Esophagus muscularis mucosa (tissue), 4 donors: ENCODE measurements around the gene ANKRD2. TPM values are rescaled to one million over a fixed set of nuclear protein-coding genes. Genes with fewer than 3 reads are reported as not detected.

Experiments used
- DNase-seq: peaks from one replicate; pipeline ENCODE4 v3.0.0-alpha.2; 2017; ENCODE audit errors: extremely low spot score
- H3K27ac ChIP-seq, 4 donors: fragments of 200-600 bp; sonication (generic); replicated peaks in 1 of 4; 1 replicate in 3 of 4; 2 replicates in 1 of 4; pipeline ENCODE4 v1.5.1; 2016 to 2019; ENCODE audit warnings: mild to moderate bottlenecking in 1 of 4
- H3K27me3 ChIP-seq, 4 donors: fragments of 200-600 bp; sonication (generic); one replicate each; pipeline versions ENCODE4 v1.5.1 to v1.6.0; 2016 to 2019
- H3K36me3 ChIP-seq, 4 donors: fragments of 200-600 bp; sonication (generic); one replicate each; pipeline ENCODE4 v1.5.1; 2016 to 2019
- H3K4me1 ChIP-seq, 4 donors: fragments of 200-600 bp; sonication (generic); one replicate each; pipeline ENCODE4 v1.5.1; 2016 to 2019
- H3K4me3 ChIP-seq, 4 donors: fragments of 200-600 bp; sonication (generic); 1 replicate in 2 of 4; 2 replicates in 2 of 4; pipeline ENCODE4 v1.5.1; 2016 to 2019; ENCODE audit warnings: mild to moderate bottlenecking in 4 of 4, moderate library complexity in 1 of 4
- H3K9me3 ChIP-seq, 4 donors: fragments of 200-600 bp; sonication (generic); 1 replicate in 3 of 4; 2 replicates in 1 of 4; pipeline ENCODE4 v1.5.1; 2016 to 2019
- CTCF ChIP-seq, 3 experiments: fragments of 200-600 bp in 2 of 3; fragments of 450-650 bp in 1 of 3; sonication (generic) in 2 of 3; IDR thresholded peaks; one replicate each; pipeline ENCODE4 v1.5.1; 2017 to 2019; ENCODE audit warnings: antibody characterized with exemption in 3 of 3, mild to moderate bottlenecking in 2 of 3, moderate library complexity in 1 of 3
- EP300 ChIP-seq: sonication (generic); formaldehyde crosslinking; IDR thresholded peaks from one replicate; pipeline ENCODE4 v1.6.1; 2017; ENCODE audit warnings: antibody characterized with exemption
- POLR2A ChIP-seq: fragments of 450-650 bp; IDR thresholded peaks from one replicate; pipeline ENCODE4 v1.6.1; 2017; ENCODE audit warnings: antibody characterized with exemption, moderate library complexity, mild to moderate bottlenecking, low read depth
- POLR2AphosphoS5 ChIP-seq, 2 donors: sonication (generic); formaldehyde crosslinking; IDR thresholded peaks; one replicate each; pipeline ENCODE4 v1.6.1; 2017; ENCODE audit warnings: antibody characterized with exemption in 2 of 2
- WGBS: methylation state at CpG from one replicate; pipeline ENCODE4 v1.1.5; 2018; 5-methylcytosine and 5-hydroxymethylcytosine counted together
- intact Hi-C: fragments of 100-400 bp; cut with DNase I; formaldehyde crosslinking; loops from one replicate; pipeline ENCODE4 v1.15.1; 2023
- total RNA-seq, 4 donors: library from RNA; depleted of rRNA; stranded (reverse); fragments of >200 nt; gene quantifications; one replicate each; pipeline versions ENCODE4 v1.1.0 to v1.2.1, GENCODE V29; 2016

Gene ANKRD2
- total RNA-seq, 4 donors from 2014 or later, result 0.33 to 1.6 (median 1.2) TPM; not detected in 1

- DNase-seq, result no peak
- 89% methylated on average over 5 of the region's 5 CpGs for WGBS
- Histone ChIP-seq H3K4me3 (no peak overlapping the region), H3K36me3 (no peaks in the 10 kb centered on the region), H3K27ac (no peak overlapping the region), H3K27me3 (no peaks in the 10 kb centered on the region), H3K4me1 (peaks cover 12 to 18% (median 13%) of the 10 kb centered on the region in 4 donors), H3K9me3 (no peaks in the 10 kb centered on the region)
- TF ChIP-seq POLR2A (no peak), CTCF (IDR thresholded peaks at IDR 0.05) (no peak), EP300 (no peak), POLR2AphosphoS5 (IDR thresholded peaks at IDR 0.05) (no peak)
- intact Hi-C loops, result no loop called here
Observed at GRCh38 chr10:97629289-97629688, 56.7 kb downstream of the ANKRD2 start.

GRCh38 chr10:97631098-97631497 is 58.5 kb downstream of the ANKRD2 start:
- intact Hi-C loops, result no loop called here
- no peak overlapping the region for H3K27ac ChIP-seq
- no peak overlapping the region for H3K4me3 ChIP-seq
- no peak for DNase-seq
- no peaks in the 10 kb centered on the region for H3K27me3 ChIP-seq
- H3K9me3 ChIP-seq, result no peaks in the 10 kb centered on the region
- peaks cover 12 to 18% (median 13%) of the 10 kb centered on the region in 4 donors for H3K4me1 ChIP-seq
- TF ChIP-seq EP300 (no peak), CTCF (IDR thresholded peaks at IDR 0.05) (no peak), POLR2AphosphoS5 (IDR thresholded peaks at IDR 0.05) (no peak), POLR2A (no peak)
- H3K36me3 ChIP-seq, result no peaks in the 10 kb centered on the region

GRCh38 chr10:97632949-97633884 is 60.6 kb downstream of the ANKRD2 start, which contains the start of gene MORN4:
TSS of gene MORN4 (minus strand) at chr10:97633500. CDS start at chr10:97619653, 13,847 bp downstream.
- Histone ChIP-seq H3K36me3 (no peaks in the 10 kb centered on the region), H3K9me3 (no peaks in the 10 kb centered on the region), H3K27me3 (no peaks in the 10 kb centered on the region), H3K27ac (peak within 1 kb of the TSS; percentile 44 to 78 (median 72)), H3K4me1 (peaks cover 9 to 18% (median 12%) of the 10 kb centered on the region in 4 donors), H3K4me3 (peak within 1 kb of the TSS; percentile 76 to 81 (median 78))
- WGBS, result 6% methylated on average over 38 of the region's 62 CpGs
- TF ChIP-seq POLR2A, result no peak
- TF ChIP-seq POLR2AphosphoS5 (IDR thresholded peaks at IDR 0.05), result peak; percentile 66 to 67
- intact Hi-C loops, result no loop called here
- peak; percentile 97 for DNase-seq

Other genes with a start within 250 kb of the ANKRD2 start
- 10 to 100 TPM; 18.7 to 27.8 (median 19.6) TPM for gene FRAT2, start 238.1 kb upstream of the ANKRD2 start, total RNA-seq
- 10 to 100 TPM in 2 of 4 donors, 1 to 10 TPM in 2; 7.1 to 20.0 (median 12.1) TPM for gene RRP12, start 171.4 kb upstream of the ANKRD2 start, total RNA-seq
- gene PGAM1, start 146.6 kb upstream of the ANKRD2 start, total RNA-seq, result 100 to 1,000 TPM; 282 to 381 (median 321) TPM
- gene EXOSC1, start 126.8 kb upstream of the ANKRD2 start, total RNA-seq, result 10 to 100 TPM; 21.9 to 41.9 (median 30.7) TPM
- 10 to 100 TPM; 23.9 to 37.2 (median 28.3) TPM for gene ZDHHC16, start 126.6 kb upstream of the ANKRD2 start, total RNA-seq
- 10 to 100 TPM; 46.9 to 51.4 (median 48.6) TPM for gene MMS19, start 74.4 kb upstream of the ANKRD2 start, total RNA-seq
- gene UBTD1, start 73.9 kb upstream of the ANKRD2 start, total RNA-seq, result 10 to 100 TPM in 3 of 4 donors, 1 to 10 TPM in 1; 4.2 to 18.4 (median 14.1) TPM
- 1 to 10 TPM in 1 of 4 donors, under 1 TPM in 3; 0.45 to 1.5 (median 0.83) TPM for gene HOGA1, start 11.6 kb downstream of the ANKRD2 start, total RNA-seq
- gene C10orf62, start 16.9 kb downstream of the ANKRD2 start, total RNA-seq, result under 1 TPM in 1 of 4 donors, not detected in 3; 0.46 TPM
- 10 to 100 TPM in 1 of 4 donors, 1 to 10 TPM in 3; 2.1 to 11.5 (median 4.5) TPM for gene MORN4, start 60.7 kb downstream of the ANKRD2 start, total RNA-seq
- 10 to 100 TPM; 17.0 to 27.3 (median 24.1) TPM for gene PI4K2A, start 67.9 kb downstream of the ANKRD2 start, total RNA-seq
- gene AVPI1, start 114.5 kb downstream of the ANKRD2 start, total RNA-seq, result 10 to 100 TPM; 29.9 to 65.5 (median 36.3) TPM
- gene MARVELD1, start 141.0 kb downstream of the ANKRD2 start, total RNA-seq, result 100 to 1,000 TPM in 1 of 4 donors, 10 to 100 TPM in 3; 43.4 to 104 (median 73.9) TPM
- 10 to 100 TPM in 3 of 4 donors, 1 to 10 TPM in 1; 7.1 to 17.2 (median 16.0) TPM for gene ZFYVE27, start 164.3 kb downstream of the ANKRD2 start, total RNA-seq
- gene SFRP5, start 199.2 kb downstream of the ANKRD2 start, total RNA-seq, result 10 to 100 TPM; 19.9 to 41.3 (median 34.8) TPM